ENCODE measurements around the gene KRTCAP2. TPM values are rescaled to one million over a fixed set of nuclear protein-coding genes. Genes with fewer than 3 reads are reported as not detected.

Gene KRTCAP2
- total RNA-seq, 1 donor from 2014 or later: 128 TPM

DNA sequence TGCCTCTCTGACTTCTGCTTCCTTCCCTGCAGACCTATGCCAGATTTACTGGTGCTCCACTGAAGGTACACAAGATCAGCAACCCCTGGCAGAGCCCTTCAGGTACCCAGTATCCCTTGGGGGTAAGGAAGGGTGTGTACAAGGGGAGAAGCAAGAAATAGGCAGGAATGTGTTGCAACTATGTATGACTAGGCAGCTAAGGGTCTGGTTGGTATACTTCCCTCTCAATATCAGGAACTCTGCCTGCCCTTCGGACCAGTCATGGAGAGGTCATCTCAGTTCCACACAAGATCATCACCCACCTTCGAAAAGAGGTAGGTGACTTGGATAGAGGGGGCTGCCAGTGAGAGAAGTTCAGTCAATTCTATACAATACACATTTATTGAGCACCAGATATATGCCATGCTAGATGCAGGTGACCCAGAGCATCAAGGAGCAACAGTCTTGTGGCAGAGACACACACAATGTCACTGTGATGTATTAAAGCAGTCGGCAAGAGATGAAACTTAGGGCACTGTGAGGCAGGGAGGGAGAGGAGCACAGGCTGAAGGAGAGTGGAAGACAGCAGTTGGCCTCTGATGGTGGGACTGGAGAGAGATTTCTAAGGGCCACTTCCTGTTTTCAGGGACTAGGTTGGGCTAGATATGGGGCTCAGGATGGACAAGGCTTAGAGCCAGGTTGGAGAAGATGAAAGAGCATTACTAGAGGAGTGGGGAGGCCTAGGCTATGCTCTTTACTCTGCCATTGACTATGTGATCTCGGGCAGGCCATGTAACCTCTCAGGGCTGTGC lies 37.4 kb upstream of the KRTCAP2 start:
- peak overlapping the region; percentile 18 for H3K27ac Mint-ChIP-seq
- H3K4me3 Mint-ChIP-seq: peak overlapping the region; percentile 44
- TF ChIP-seq, protein P1, sequence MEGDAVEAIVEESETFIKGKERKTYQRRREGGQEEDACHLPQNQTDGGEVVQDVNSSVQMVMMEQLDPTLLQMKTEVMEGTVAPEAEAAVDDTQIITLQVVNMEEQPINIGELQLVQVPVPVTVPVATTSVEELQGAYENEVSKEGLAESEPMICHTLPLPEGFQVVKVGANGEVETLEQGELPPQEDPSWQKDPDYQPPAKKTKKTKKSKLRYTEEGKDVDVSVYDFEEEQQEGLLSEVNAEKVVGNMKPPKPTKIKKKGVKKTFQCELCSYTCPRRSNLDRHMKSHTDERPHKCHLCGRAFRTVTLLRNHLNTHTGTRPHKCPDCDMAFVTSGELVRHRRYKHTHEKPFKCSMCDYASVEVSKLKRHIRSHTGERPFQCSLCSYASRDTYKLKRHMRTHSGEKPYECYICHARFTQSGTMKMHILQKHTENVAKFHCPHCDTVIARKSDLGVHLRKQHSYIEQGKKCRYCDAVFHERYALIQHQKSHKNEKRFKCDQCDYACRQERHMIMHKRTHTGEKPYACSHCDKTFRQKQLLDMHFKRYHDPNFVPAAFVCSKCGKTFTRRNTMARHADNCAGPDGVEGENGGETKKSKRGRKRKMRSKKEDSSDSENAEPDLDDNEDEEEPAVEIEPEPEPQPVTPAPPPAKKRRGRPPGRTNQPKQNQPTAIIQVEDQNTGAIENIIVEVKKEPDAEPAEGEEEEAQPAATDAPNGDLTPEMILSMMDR (IDR thresholded peaks at IDR 0.05): no peak
- no peaks in the 10 kb centered on the region for H3K9me3 Mint-ChIP-seq
- intact Hi-C loops (cut with micrococcal nuclease): no loop called here
- H3K27me3 Mint-ChIP-seq: no peaks in the 10 kb centered on the region
- H3K36me3 Mint-ChIP-seq (ENCODE audit: low read depth): peaks cover 17% of the 10 kb centered on the region
- ATAC-seq (ENCODE audit: low read depth) (no peak), DNase-seq (no peak)
- POLR2A ChIA-PET: no interaction called here
- peaks cover 20% of the 10 kb centered on the region for H3K4me1 Mint-ChIP-seq
- CTCF ChIA-PET: interaction anchor here (7.6 kb wide), 1 partner anchor 15 kb away, joined by 110 read pairs; no protein-coding TSS in a partner anchor

DNA sequence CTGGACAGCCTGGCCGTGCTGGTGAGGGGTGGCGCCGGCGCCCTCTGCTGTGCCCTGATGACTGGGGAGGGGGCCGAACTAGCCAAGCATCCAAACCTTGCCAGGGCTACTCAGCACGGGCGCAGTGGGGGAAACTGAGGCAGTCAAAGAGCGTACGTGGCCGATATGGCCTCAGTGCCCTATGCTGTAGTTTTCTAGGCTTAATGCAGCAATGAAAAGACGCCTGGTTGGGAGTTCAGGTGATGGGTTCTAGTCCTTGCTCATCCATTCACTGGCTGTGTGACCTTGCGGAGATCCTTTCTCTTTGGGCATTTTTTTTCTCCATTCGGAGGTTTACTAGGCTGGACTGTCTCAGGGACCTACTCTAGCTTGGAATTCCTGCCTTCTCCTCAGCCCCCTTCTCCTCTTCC lies 36.2 kb upstream of the KRTCAP2 start:
- Mint-ChIP-seq H3K27ac (peak overlapping the region; percentile 83), H3K4me1 (peaks cover 20% of the 10 kb centered on the region), H3K4me3 (peak overlapping the region; percentile 85), H3K27me3 (no peaks in the 10 kb centered on the region), H3K36me3 (ENCODE audit: low read depth) (peaks cover 17% of the 10 kb centered on the region), H3K9me3 (no peaks in the 10 kb centered on the region)
- intact Hi-C loops (cut with micrococcal nuclease): loop anchor here (2.0 to 5.0 kb wide), 2 partner anchors 15 to 53 kb away; partner anchors contain the start of gene SCAMP3
- ChIA-PET CTCF (interaction anchor here (0.6 to 7.6 kb wide), 4 partner anchors 16 to 41 kb away, joined by 3 to 110 read pairs (median 6); partner anchors contain the start of gene KRTCAP2), POLR2A (interaction anchor here (0.6 to 3.7 kb wide), 13 partner anchors 15 to 354 kb away, joined by 3 to 75 read pairs (median 5); partner anchors contain the start of genes ASH1L, CLK2 and KRTCAP2)
- ATAC-seq (ENCODE audit: low read depth) (no peak), DNase-seq (no peak)
- TF ChIP-seq, protein P1 (IDR thresholded peaks at IDR 0.05): no peak

DNA sequence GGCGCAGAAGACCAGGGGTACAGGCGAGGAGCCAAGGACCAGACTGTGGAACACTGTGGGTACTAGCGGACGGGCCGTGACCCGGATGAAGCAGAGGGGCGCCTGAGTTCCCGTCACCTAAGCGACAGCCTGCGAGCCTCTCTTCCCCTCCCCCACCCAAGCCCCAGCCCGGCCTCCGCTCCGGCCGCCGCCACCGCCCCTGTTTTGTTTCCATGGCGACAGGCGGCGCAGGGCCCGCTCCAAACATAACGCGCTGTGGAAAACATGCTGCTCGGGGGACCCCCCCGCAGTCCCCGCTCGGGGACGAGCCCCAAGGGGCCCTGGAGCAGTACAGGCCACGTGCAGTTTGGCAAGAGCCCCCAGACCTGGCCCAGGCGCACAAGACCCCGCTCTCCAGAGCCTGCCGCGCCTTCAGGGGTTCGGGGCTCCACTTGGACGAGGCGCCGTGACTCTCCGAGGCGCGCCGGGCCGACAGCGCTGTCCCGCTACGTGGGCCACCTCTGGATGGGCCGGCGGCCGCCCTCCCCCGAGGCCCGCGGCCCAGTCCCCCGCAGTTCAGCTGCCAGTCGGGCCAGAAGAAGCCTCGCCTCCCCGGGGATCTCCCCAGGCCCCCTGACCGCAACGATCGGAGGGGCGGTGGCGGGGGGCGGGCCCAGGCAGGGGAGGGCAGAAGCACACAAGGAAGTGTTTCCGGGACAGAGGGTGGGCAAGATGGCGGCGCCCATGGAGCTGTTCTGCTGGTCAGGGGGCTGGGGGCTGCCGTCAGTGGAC lies 35.6 kb upstream of the KRTCAP2 start, which contains the start of gene MTX1:
Gene MTX1 (plus strand): TSS at position 155 of the 771 bp plus-strand sequence. CDS start 110 bp downstream, at position 265.
- ATAC-seq (ENCODE audit: low read depth) (peak; percentile 81), DNase-seq (peak; percentile 85)
- ChIA-PET POLR2A (interaction anchor here (0.6 to 3.7 kb wide), 15 partner anchors 15 to 355 kb away, joined by 3 to 75 read pairs (median 4); partner anchors contain the start of genes ASH1L, CLK2 and KRTCAP2), CTCF (interaction anchor here (0.6 to 7.6 kb wide), 6 partner anchors 15 to 42 kb away, joined by 3 to 110 read pairs (median 6); partner anchors contain the start of gene KRTCAP2)
- peak within 1 kb of the TSS; percentile 91 for H3K27ac Mint-ChIP-seq
- intact Hi-C loops (cut with micrococcal nuclease): loop anchor here (1.0 to 5.0 kb wide), 5 partner anchors 14 to 100 kb away; partner anchors contain the start of genes FDPS and SCAMP3
- peaks cover 17% of the 10 kb centered on the region for H3K36me3 Mint-ChIP-seq (ENCODE audit: low read depth)
- no peaks in the 10 kb centered on the region for H3K9me3 Mint-ChIP-seq
- TF ChIP-seq, protein P1 (IDR thresholded peaks at IDR 0.05): no peak
- H3K27me3 Mint-ChIP-seq: no peaks in the 10 kb centered on the region
- peak within 1 kb of the TSS; percentile 85 for H3K4me3 Mint-ChIP-seq
- H3K4me1 Mint-ChIP-seq: peaks cover 20% of the 10 kb centered on the region

DNA sequence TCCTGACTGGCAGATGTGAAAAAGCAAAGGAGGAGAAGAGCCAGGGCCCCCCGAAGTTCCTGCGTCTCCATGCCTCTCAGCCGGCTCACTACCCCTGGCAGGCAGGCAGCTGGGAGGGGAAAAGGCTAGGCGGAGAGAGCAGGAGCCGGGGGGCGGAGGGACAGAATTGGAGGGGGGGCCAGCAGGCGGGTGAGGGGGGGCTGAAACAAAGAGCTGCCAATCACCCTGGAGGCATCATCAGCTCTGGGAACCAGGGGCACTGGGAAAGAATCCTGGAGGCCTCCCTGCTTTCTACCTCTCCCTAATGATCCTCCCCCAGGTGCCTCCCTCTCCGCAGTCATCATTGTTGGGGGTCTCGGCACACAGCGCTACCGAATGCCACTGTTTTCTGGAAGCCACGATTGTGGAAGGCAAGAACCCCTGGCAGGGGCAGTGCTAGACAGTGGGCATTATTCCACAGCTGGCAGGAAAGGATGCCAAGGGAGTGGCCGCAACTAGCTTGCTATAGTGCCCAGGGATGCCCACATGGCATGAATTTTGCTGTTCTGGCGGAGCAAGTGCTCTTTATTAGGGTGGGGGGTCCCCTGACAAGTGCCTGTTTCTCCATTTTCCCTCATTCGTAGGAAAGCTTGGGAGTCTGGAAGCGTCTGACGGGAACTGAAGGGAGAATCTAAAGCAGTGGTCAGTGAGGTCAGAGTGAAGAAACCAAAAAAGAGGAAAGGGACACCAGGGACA lies 34.9 kb upstream of the KRTCAP2 start, which contains the start of gene THBS3:
Gene THBS3 (minus strand): TSS at position 92 of the 735 bp plus-strand sequence. CDS start 21 bp downstream, at position 71.
- Mint-ChIP-seq H3K27me3 (no peaks in the 10 kb centered on the region), H3K36me3 (ENCODE audit: low read depth) (peaks cover 17% of the 10 kb centered on the region), H3K27ac (peak within 1 kb of the TSS; percentile 91), H3K9me3 (no peaks in the 10 kb centered on the region), H3K4me3 (peak within 1 kb of the TSS; percentile 85), H3K4me1 (peaks cover 20% of the 10 kb centered on the region)
- POLR2A ChIA-PET: interaction anchor here (0.6 to 3.7 kb wide), 9 partner anchors 11 to 319 kb away, joined by 3 to 75 read pairs (median 11); partner anchors contain the start of genes CLK2 and KRTCAP2
- ATAC-seq (ENCODE audit: low read depth): no peak
- TF ChIP-seq, protein P1 (IDR thresholded peaks at IDR 0.05): no peak
- no peak for DNase-seq
- CTCF ChIA-PET: interaction anchor here (0.9 to 7.6 kb wide), 9 partner anchors 12 to 116 kb away, joined by 3 to 110 read pairs (median 5); partner anchors contain the start of gene RUSC1
- intact Hi-C loops (cut with micrococcal nuclease): loop anchor here (1.0 to 5.0 kb wide), 7 partner anchors 13 to 115 kb away; partner anchors contain the start of genes FDPS and SCAMP3
